ENCODE measurements around the gene LPIN2.

DNA sequence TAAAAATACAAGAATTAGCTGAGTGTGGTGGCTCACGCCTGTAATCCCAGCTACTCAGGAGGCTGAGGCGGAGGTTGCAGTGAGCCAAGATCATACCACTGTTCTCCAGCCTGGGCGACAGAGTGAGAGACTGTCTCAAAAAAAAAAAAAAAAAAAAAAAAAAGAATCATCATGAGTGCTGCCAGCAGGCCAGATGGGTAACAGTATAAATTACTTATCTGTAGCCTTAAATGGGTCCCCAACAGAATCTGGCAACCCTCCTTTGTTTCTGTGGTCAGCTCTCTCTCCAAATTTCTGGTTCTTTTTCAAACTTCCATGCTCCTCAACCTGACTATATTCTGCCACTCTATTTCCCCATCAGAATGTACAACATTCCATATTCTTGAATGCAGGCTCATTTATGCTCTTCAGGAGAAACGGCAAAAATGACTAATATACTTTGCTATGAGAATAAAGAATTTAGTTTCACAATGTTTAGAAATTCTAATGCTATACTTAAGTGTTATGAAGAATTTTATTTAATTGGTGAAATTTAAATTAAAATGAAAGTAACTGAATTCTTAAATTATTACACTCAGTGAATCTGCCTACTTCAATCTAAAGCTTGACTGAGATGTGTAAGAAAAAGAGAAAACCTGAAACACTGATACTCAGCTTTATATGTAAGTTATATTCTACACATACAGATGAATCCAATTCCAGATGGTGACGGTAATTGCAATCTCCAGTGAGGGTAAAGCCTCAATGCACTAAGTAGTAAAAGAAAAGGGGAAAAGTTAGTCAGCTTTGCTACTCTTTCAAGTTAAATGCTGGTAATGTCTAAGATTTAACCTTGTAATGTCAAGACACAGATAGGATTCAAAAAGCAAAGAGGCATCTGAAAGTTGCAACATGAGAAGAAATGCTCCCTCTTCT is 24.8 kb downstream of the LPIN2 start:
- TF ChIP-seq CTCF (IDR thresholded peaks at IDR 0.05) (no peak), POLR2A (IDR thresholded peaks at IDR 0.05) (no peak)

All from testis (tissue), 2 donors.